GM12801 (cell line): Measurements from ENCODE around the gene NDUFAF2.

Experiments used
- CTCF ChIP-seq: IDR thresholded peaks from one replicate; pipeline ENCODE4 v1.5.1; 2011; ENCODE audit warnings: control low read depth; ENCODE audit not compliant: insufficient read length; ENCODE audit errors: extremely low read depth

NDUFAF2 gene

GRCh38 chr5:60944904-60945812, at the start of gene NDUFAF2, which contains the start of gene ERCC8:
TSS of gene NDUFAF2 (plus strand) at chr5:60945205. CDS start at chr5:60945256, 51 bp downstream.
TSS of gene ERCC8 (minus strand) at chr5:60945070. CDS start at chr5:60945008, 62 bp downstream.
- TF ChIP-seq CTCF: no peak

GRCh38 chr5:60896991-60897390, 48.0 kb upstream of the NDUFAF2 start:
- TF ChIP-seq CTCF: no peak

- no peak for TF ChIP-seq CTCF
Observed at GRCh38 chr5:60903356-60903755, 41.6 kb upstream of the NDUFAF2 start.

- no peak for TF ChIP-seq CTCF
Observed at GRCh38 chr5:60916646-60917045, 28.4 kb upstream of the NDUFAF2 start.

GRCh38 chr5:60918466-60918865, 26.5 kb upstream of the NDUFAF2 start:
- TF ChIP-seq CTCF: no peak

- TF ChIP-seq CTCF: no peak
Observed at GRCh38 chr5:60927450-60927849, 17.6 kb upstream of the NDUFAF2 start.

- TF ChIP-seq CTCF: no peak
Observed at GRCh38 chr5:60929024-60929423, 16.0 kb upstream of the NDUFAF2 start.
